Left renal cortex interstitium (tissue), 4 donors: ENCODE measurements around the gene CCNI2. TPM values are rescaled to one million over a fixed set of nuclear protein-coding genes. Genes with fewer than 3 reads are reported as not detected.

ENCODE experiments used
- DNase-seq, 4 donors: peaks; one replicate each; pipeline ENCODE4 v3.0.0-alpha.2; 2013; ENCODE audit warnings: low read depth in 4 of 4, low spot score in 2 of 4, missing footprints in 1 of 4
- polyA plus RNA-seq, 4 donors: library from polyadenylated mRNA; unstranded; fragments of 120-200 nt; gene quantifications; one replicate each; pipeline ENCODE4 v1.2.1, GENCODE V29; 2013; ENCODE audit not compliant: insufficient read length in 4 of 4

The CCNI2 gene
- 1 to 10 TPM; 3.7 to 4.8 (median 3.9) TPM for polyA plus RNA-seq

DNA sequence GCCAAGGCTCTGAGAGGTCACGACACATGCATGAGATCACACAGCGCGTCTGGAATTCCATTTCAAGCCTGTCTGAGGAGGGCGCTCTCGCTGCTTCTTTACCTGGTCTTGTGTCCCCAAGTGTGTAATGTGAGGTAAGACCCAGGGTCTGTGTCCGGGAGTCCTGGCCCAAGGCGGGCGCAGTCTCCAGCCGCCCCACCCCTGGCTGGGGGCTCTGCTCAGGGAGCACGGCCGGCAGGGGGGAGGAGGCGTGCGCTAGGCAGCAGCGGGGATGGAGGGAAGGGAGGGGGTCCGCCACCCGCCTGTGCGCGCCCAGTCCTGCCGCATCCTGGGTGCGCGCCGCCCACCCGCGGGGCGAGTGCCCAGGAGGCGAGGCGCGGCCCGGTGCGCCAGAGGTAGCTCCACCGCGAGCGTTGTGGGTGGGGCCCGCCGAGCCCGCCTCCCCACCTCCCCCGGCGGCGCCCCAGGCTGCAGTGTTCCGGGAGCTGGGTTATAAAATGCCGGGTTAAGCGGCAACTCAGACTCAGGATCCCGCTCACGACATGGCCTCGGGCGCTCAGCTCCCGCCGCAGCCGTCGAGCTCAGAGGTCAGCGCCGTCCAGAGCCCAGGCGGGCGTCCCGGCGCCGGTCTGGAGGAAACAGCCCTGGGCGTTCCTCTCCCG, at the start of gene CCNI2:
TSS of gene CCNI2 (plus strand) at position 473 of the 662 bp plus-strand sequence. CDS start at position 543, 70 bp downstream.
- DNase-seq: peak in 1 of 4 donors; percentile 62

DNA sequence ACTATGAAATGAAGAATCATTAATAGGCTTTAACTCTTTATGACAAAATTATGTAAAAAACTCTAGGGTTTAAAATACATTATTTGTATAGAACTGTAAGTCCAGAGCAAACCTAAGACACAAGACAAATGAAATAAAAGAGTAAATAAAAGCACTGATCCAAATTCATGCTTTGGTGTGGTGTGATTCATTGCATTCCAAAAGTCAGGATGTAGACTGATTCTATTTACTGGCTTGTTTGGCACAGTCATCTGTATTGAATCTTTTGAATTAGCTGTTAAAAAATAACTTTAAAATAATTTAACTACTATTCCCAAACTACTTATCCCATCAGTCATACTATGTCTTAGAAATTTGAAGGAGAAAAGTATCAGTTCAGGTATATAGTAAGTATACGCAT, 42.4 kb upstream of the CCNI2 start:
- no peak for DNase-seq

- DNase-seq: no peak
These were observed 38.6 kb upstream of the CCNI2 start for GRCh38 chr5:132708645-132709044.

GRCh38 chr5:132714456-132715307, 32.5 kb upstream of the CCNI2 start:
- DNase-seq: no peak

DNA sequence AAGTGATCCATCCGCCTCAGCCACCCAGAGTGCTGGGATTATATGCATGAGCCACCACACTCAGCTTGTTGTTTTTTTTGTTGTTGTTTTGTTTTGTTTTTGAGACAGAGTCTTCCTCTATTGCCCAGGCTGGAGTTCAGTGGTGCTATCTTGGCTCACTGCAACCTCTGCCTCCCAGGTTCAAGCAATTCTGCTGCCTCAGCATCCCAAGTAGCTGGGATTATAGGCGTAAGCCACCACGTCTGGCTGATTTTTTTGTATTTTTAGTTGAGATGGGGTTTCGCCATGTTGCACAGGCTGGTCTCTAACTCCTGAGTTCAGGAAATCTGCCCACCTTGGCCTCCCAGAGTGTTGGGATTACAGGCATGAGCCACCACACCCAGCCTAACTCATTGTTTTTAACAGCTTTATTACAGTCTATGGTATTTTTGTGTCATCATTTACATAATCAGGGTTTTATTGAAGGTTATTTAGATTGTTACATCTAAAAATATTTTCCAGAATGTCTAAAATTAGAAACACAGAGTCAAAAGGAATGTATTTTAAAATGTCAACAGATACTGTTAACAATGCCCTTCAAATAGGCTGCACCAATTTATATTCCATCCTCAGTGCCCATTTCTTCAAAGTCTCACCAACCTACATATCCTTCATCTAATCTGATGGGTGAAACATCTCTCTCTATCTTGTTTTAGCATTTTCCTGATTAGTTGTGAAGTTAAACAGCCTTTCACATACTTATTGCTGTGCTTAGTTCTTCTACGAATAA, 28.5 kb upstream of the CCNI2 start:
- DNase-seq: no peak

- DNase-seq: no peak
These were observed 21.5 kb upstream of the CCNI2 start for GRCh38 chr5:132725745-132726144.

DNA sequence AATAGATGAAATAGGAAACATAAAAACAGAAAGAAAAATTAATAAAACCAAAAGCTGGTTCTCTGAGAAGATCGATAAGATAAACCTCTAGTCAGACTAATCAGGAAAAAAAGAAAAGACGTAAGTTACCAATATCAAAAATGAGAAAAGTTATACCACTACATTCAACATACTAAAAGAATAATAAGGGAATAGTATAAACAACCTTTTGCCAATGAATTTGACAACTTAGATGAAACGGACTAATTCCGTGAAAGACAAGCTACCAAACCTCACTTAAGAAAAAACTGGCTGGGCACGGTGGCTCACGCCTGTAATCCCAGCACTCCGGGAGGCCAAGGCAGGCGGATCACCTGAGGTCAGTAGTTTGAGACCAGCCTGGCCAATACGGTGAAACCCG, 17.3 kb upstream of the CCNI2 start:
- DNase-seq: no peak

- DNase-seq: no peak
These were observed 13.6 kb upstream of the CCNI2 start for GRCh38 chr5:132733499-132734148.

- no peak for DNase-seq
These were observed 12.5 kb upstream of the CCNI2 start for GRCh38 chr5:132734687-132735086.

- DNase-seq: peak; percentile 74 to 90 (median 79)
These were observed 10.1 kb upstream of the CCNI2 start, which contains the start of gene KIF3A for GRCh38 chr5:132736853-132737833. Gene KIF3A, minus strand, starts transcription at chr5:132737546. Its CDS starts 127 bp downstream, at chr5:132737419.

DNA sequence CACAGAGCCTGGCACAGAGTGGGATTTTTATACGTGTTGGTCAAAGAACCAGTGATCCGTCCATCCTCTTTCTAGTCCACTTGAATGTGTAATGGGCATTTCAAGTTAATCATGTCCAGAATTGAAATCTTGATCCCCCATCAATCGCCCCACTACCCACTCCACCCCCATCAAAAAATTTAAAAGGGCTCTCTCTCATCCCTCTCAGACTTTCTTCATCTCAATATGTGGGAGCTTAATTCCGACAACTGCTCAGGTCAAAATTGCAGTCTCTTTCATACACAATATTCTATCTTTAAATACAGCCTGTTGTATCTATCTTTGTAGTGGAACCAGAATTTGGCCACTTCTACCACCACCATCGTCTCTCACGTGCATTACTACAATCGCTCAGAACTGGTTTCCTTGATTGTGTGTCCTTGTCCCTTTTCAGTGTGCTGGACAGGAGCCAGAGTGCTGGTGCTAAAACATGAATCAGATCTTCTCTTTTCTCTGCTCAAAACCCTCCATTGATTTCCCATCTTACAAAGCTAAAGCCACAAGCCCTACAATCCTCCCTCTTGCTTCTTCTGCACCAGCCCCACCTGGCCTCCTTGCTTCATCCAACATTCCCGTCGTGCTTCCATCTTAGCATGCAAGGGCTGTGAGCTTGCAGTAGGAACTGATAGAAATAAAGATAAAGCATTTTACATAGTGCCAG, 9.1 kb upstream of the CCNI2 start:
- DNase-seq: no peak

GRCh38 chr5:132739232-132739631, 8.0 kb upstream of the CCNI2 start:
- no peak for DNase-seq

- no peak for DNase-seq
These were observed 5.1 kb upstream of the CCNI2 start for GRCh38 chr5:132742158-132742557.

DNA sequence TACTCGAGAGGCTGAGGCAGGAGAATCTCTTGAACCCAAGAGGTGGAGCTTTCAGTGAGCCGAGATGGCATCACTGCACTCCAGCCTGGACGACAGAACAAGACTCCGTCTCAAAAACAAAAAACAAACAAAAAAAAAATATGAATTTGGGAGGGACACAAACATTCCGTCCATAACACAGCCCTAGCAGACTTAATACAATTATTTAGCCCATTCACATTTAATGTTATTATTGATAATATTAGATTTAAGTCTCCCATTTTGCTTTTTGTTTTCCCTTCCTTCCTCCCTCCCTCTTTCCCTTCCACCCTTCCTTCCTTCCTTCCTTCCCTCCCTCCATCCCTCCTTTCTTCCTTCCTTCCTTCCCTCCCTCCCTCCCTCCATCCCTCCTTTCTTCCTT, 4.6 kb upstream of the CCNI2 start:
- DNase-seq: no peak

- no peak for DNase-seq
These were observed 2.6 kb upstream of the CCNI2 start for GRCh38 chr5:132744659-132745058.

GRCh38 chr5:132746592-132746953, 653 bp upstream of the CCNI2 start:
- no peak for DNase-seq

- DNase-seq: no peak
These were observed 602 bp downstream of the CCNI2 start for GRCh38 chr5:132747616-132748440.

DNA sequence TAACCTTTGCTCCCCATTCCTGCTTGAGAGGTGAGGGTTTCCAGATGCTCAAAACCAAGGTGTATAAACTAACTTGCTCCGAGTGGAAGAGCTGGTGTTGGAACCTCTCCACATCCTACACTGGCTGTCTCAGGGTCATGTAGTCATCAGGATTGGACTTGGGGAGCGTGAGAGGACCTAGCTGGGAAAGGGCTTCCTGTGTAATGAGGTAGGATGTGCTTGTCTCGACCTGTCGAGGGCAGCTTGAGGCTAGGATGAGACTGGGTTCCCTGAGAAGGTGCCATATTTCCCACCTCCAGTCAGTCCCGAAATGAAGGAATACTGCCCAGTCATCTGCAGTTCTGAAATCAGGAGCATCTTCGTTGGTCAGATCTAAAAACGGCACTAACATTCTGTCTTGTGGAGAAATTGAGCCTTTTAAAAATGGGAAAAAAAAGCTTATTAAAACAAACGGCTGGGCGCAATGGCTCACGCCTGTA, 1.3 kb downstream of the CCNI2 start:
- no peak for DNase-seq
